Pancreas (tissue), 10 donors: Measurements from ENCODE around the gene CAMK2N2. TPM values are rescaled to one million over a fixed set of nuclear protein-coding genes. Genes with fewer than 3 reads are reported as not detected.

Source experiments
- ATAC-seq, 4 donors: fragments of 200-7000 bp; cut with Tn5 transposase; one replicate each; pipeline versions ENCODE4 v1.8.0 to v1.9.1; 2020; ENCODE audit warnings: mild to moderate bottlenecking in 4 of 4, moderate library complexity in 4 of 4
- DNase-seq, 6 donors: peaks; one replicate each; pipeline ENCODE4 v3.0.0-alpha.2; 2020
- FAIRE-seq: peaks from 2 replicates; lab custom pipeline; 2012; peaks lifted over from hg19 to GRCh38; lab: Jason Lieb, UNC
- H3K27ac ChIP-seq, 4 donors: fragments of 200-600 bp; sonication (generic); 1 replicate in 3 of 4; 2 replicates in 1 of 4; pipeline versions ENCODE4 v1.5.0 to v1.8.0; 2020
- H3K27me3 ChIP-seq, 4 donors: fragments of 200-600 bp; one replicate each; pipeline ENCODE4 v1.8.0; 2021
- H3K36me3 ChIP-seq, 3 donors: fragments of 200-600 bp; sonication (generic) in 1 of 3; one replicate each; pipeline versions ENCODE4 v1.5.0 to v1.8.0; 2020 to 2021
- H3K4me1 ChIP-seq, 3 donors: fragments of 200-600 bp; one replicate each; pipeline ENCODE4 v1.8.0; 2021
- H3K4me3 ChIP-seq, 4 donors: fragments of 200-600 bp; sonication (generic) in 2 of 4; one replicate each; pipeline versions ENCODE4 v1.5.0 to v1.8.0; 2020 to 2021
- H3K9me3 ChIP-seq, 4 donors: fragments of 200-600 bp; one replicate each; pipeline ENCODE4 v1.8.0; 2021
- WGBS, 2 donors: extraction: QIAGEN DNeasy Blood & Tissue Kit; methylation state at CpG; one replicate each; pipeline ENCODE4 v1.1.7; 2013; 5-methylcytosine and 5-hydroxymethylcytosine counted together
- intact Hi-C, 3 donors: fragments of 100-400 bp; cut with DNase I; formaldehyde crosslinking; loops; one replicate each; pipeline versions ENCODE4 v1.11.1 to v1.14.2; 2022
- polyA plus RNA-seq, 2 donors: library from polyadenylated mRNA; stranded (reverse); fragments of 200-250 nt; gene quantifications; one replicate each; pipeline ENCODE4 v1.2.3, GENCODE V29; 2013
- total RNA-seq, 6 donors: library from RNA; stranded (reverse); fragmentation: NEBNext Ultra II Directional in 4 of 6; extraction: Animal tissue kit (Norgen Biotek cat#: 25700) in 4 of 6; gene quantifications; one replicate each; pipeline versions ENCODE4 v1.2.1 to v1.2.4, GENCODE V29; 2021 to 2023
- TF ChIP-seq, protein P1 (sequence below), 4 donors: fragments of 200-600 bp; sonication (generic) in 3 of 4; IDR thresholded peaks; one replicate each; pipeline versions ENCODE4 v1.5.0 to v1.8.0; 2021; ENCODE audit warnings: antibody characterized with exemption in 4 of 4
- donor health status: healthy with polysubstance abuse.
- donor health status: DM: no; HTN: no; CAD: no; lungs with moderate emphysema.
- donor health status: DM: no; HTN: no; CAD: no.
- donor health status: control.
- donor health status: control.
- donor health status: Bipolar disorder and iron deficiency.
- donor health status: DM: yes; HTN: yes; CAD: no.
- donor health status: DM: no; HTN: no; CAD: no.
- donor health status: DM: no; HTN: no; CAD: no.
- donor health status: DM: yes; HTN: yes; CAD: no.

CAMK2N2 gene
- total and polyA plus RNA-seq, 8 donors = 7.5 to 33.7 (median 15.7) TPM

DNA sequence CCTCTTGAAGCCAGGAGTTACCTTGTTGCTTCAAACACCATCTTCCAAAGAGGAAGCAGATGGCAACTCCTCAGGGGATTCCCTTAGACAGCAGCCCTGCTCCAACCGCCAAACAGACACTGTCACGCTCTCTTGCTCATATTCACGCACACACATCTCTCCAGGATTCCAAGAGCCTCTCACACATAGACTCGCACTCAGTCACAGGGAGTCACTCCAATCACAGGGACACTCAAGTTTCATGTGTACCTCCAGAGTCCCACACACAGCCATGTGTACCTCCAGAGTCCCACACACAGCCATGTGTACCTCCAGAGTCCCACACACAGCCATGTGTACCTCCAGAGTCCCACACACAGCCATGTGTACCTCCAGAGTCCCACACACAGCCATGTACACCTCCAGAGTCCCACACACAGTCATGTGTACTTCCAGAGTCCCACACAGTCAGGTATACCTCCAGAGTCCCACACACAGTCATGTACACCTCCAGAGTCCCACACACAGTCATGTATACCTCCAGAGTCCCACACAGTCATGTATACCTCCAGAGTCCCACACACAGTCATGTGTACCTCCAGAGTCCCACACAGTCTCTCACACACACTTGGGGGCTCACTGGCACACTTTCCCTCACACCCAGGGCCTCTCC, 25.8 kb downstream of the CAMK2N2 start:
- intact Hi-C loops = loop anchor here in 1 of 3 donors (10.0 kb wide), 2 partner anchors 91 to 341 kb away; no protein-coding TSS in a partner anchor
- no peak overlapping the region for H3K4me3 ChIP-seq
- H3K9me3 ChIP-seq = no peaks in the 10 kb centered on the region
- H3K27ac ChIP-seq = no peak overlapping the region
- TF ChIP-seq, protein P1, sequence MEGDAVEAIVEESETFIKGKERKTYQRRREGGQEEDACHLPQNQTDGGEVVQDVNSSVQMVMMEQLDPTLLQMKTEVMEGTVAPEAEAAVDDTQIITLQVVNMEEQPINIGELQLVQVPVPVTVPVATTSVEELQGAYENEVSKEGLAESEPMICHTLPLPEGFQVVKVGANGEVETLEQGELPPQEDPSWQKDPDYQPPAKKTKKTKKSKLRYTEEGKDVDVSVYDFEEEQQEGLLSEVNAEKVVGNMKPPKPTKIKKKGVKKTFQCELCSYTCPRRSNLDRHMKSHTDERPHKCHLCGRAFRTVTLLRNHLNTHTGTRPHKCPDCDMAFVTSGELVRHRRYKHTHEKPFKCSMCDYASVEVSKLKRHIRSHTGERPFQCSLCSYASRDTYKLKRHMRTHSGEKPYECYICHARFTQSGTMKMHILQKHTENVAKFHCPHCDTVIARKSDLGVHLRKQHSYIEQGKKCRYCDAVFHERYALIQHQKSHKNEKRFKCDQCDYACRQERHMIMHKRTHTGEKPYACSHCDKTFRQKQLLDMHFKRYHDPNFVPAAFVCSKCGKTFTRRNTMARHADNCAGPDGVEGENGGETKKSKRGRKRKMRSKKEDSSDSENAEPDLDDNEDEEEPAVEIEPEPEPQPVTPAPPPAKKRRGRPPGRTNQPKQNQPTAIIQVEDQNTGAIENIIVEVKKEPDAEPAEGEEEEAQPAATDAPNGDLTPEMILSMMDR (IDR thresholded peaks at IDR 0.05) = no peak
- 84 to 87% methylated on average over 4 of the region's 4 CpGs for WGBS, 2 donors
- DNase-seq (no peak), ATAC-seq (no peak), FAIRE-seq (no peak)
- H3K27me3 ChIP-seq = no peaks in the 10 kb centered on the region
- H3K36me3 ChIP-seq = no peaks in the 10 kb centered on the region
- no peaks in the 10 kb centered on the region for H3K4me1 ChIP-seq

DNA sequence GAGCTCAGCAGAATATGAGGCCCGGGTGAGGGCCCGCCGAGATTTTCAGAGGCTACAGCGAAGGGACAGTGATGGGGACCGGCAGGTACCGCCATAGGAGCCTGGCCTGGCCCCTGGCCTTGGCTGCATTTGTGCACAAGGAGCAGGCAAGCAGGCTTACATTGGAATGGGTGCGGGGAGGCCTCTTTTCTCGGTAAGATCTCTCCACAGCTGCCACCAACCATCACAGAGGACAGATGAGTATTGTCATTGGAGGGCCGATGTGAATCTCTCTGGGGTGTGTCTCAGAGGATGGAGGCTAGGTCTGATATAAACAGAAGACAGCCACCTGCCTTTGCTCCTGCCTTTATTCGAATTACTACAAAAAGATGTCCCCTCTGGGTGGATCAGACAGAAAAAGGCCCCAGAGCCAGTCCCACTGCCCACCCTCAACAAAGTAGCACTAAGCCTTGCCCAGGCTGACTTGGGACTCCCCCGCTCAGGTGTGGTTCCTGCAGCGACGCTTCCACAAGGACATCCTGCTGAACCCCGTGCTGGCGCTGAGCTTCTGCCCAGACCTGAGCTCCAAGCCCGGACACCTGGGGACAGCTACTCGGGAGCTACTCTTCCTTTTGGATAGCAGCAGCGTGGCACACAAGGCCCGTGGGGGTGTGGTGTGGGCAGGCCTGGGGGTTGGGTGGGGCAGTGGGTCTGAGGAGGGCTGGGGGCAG, 26.5 kb downstream of the CAMK2N2 start:
- DNase-seq (no peak), ATAC-seq (no peak), FAIRE-seq (no peak)
- H3K4me1 ChIP-seq = peaks cover 0 to 5% (median 3%) of the 10 kb centered on the region in 3 donors
- TF ChIP-seq, protein P1 (IDR thresholded peaks at IDR 0.05) = no peak
- H3K27ac ChIP-seq = no peak overlapping the region
- 87% methylated on average over 19 of the region's 19 CpGs for WGBS, 2 donors
- H3K36me3 ChIP-seq = no peaks in the 10 kb centered on the region
- no peaks in the 10 kb centered on the region for H3K9me3 ChIP-seq
- H3K27me3 ChIP-seq = no peaks in the 10 kb centered on the region
- H3K4me3 ChIP-seq = no peak overlapping the region
- intact Hi-C loops = loop anchor here in 1 of 3 donors (10.0 kb wide), 2 partner anchors 90 to 340 kb away; no protein-coding TSS in a partner anchor

DNA sequence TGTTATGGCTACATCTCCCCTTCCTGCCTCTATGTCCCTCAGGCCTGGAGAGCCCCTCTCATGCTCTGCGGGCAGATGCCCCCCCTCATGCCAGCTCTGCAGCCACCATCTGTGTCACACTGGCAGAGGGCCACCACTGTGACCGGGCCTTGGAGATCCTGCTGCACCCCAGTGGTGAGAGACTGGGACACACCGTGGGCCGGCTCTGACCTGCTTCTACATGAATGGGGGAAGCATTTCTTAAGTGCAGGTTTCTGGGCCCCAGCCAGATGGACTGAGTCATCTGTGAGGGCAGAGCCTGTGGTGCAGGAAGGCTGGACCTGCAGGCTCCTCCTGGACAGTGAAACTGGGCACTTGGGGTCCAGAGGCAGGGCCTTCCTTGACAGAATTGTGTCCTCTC, 27.1 kb downstream of the CAMK2N2 start:
- peaks cover 0 to 8% (median 6%) of the 10 kb centered on the region in 3 donors for H3K4me1 ChIP-seq
- WGBS, 2 donors = 16 to 21% methylated on average over 4 of the region's 4 CpGs
- TF ChIP-seq, protein P1 (IDR thresholded peaks at IDR 0.05) = no peak
- no peak overlapping the region for H3K4me3 ChIP-seq
- H3K27me3 ChIP-seq = no peaks in the 10 kb centered on the region
- intact Hi-C loops = loop anchor here in 1 of 3 donors (10.0 kb wide), 2 partner anchors 89 to 339 kb away; no protein-coding TSS in a partner anchor
- FAIRE-seq (no peak), ATAC-seq (peak; percentile 29 to 64 (median 44)), DNase-seq (peak; percentile 56 to 90 (median 80))
- H3K36me3 ChIP-seq = no peaks in the 10 kb centered on the region
- no peaks in the 10 kb centered on the region for H3K9me3 ChIP-seq
- H3K27ac ChIP-seq = no peak overlapping the region

DNA sequence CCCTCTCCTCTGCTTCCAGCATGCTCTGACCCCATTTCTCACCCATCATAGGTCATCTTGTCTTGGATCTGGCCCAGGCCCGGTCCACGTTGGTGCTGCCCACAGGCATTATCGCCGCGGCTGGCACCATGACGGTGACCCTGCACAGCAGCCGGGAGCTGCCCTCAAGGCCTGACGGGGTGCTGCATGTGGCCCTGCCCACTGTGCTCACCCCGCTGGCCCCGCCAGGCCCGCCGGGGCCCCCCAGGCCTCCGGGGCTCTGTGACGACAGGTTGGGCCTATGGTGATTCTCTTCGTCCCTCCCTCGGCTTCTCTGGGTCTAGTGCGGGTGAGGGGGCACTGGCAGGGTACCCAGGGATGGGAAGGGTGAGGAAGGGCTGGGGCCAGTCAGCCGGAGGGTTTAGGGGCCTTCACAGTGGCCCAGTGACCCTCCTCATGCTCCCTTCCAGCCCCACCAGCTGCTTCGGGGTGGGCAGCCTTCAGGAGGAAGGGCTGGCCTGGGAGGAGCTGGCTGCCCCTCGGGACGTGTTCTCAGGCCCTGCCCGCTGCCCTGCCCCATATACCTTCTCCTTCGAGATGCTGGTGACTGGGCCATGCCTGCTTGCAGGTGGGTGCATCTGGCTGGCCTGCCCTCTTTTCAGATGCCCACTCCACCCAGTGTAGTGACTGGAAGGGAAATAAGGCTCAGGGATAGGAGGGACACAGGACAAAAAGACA, 28.1 kb downstream of the CAMK2N2 start:
- ATAC-seq (no peak), DNase-seq (no peak), FAIRE-seq (no peak)
- Histone ChIP-seq H3K27ac (no peak overlapping the region), H3K27me3 (no peaks in the 10 kb centered on the region), H3K36me3 (no peaks in the 10 kb centered on the region), H3K9me3 (no peaks in the 10 kb centered on the region), H3K4me1 (peaks cover 0 to 8% (median 6%) of the 10 kb centered on the region in 3 donors), H3K4me3 (no peak overlapping the region)
- 86% methylated on average over 21 to 23 of the region's 23 CpGs for WGBS, 2 donors
- TF ChIP-seq, protein P1 (IDR thresholded peaks at IDR 0.05) = no peak
- intact Hi-C loops = loop anchor here in 1 of 3 donors (10.0 kb wide), 2 partner anchors 88 to 338 kb away; no protein-coding TSS in a partner anchor
